Activated T-cell treated with anti-CD3 and anti-CD28 coated beads, Interleukin-2, amount 50 U/mL, for 4 hours (primary cell): ENCODE data around the gene MMEL1. TPM values are rescaled to one million over a fixed set of nuclear protein-coding genes. Genes with fewer than 3 reads are reported as not detected.
A peak's percentile ranks its signal among the peaks of the same experiment; 100 is the strongest.
"Not testable (repeated sequence)": the region's sequence is repeated elsewhere in the genome, so short reads cannot be mapped to it uniquely, and the experiment has no call there.

Source experiments
- ATAC-seq, 2 donors: fragments of 200-7000 bp; cut with Tn5 transposase; one replicate each; pipeline ENCODE4 v1.10.0; 2021
- DNase-seq: peaks from one replicate; pipeline ENCODE4 v3.0.0-alpha.2; 2020
- H3K27me3 Mint-ChIP-seq: one replicate; pipeline ENCODE4 v1.8.0; 2021; ENCODE audit warnings: low read depth, mixed read lengths
- H3K36me3 Mint-ChIP-seq: one replicate; pipeline ENCODE4 v1.8.0; 2022; ENCODE audit warnings: mixed read lengths; ENCODE audit not compliant: insufficient read depth
- H3K4me1 Mint-ChIP-seq: one replicate; pipeline ENCODE4 v1.8.0; 2021; ENCODE audit warnings: low read depth, mixed read lengths
- H3K4me3 Mint-ChIP-seq: one replicate; pipeline ENCODE4 v1.8.0; 2021; ENCODE audit warnings: mild to moderate bottlenecking, moderate library complexity, mixed read lengths
- H3K9me3 Mint-ChIP-seq: one replicate; pipeline ENCODE4 v1.8.0; 2021; ENCODE audit warnings: mixed read lengths
- total RNA-seq, 3 donors: library from RNA; stranded (reverse); gene quantifications; one replicate each; pipeline ENCODE4 v1.2.1, GENCODE V29; 2021

Gene MMEL1
- total RNA-seq, 3 donors from 2014 or later, result 0.61 to 0.68 TPM; not detected in 1

- H3K36me3 Mint-ChIP-seq, DNase-seq, ATAC-seq, H3K9me3 Mint-ChIP-seq, H3K4me3 Mint-ChIP-seq: not testable (repeated sequence)
- Mint-ChIP-seq H3K27me3 (peaks cover 51% of the 10 kb centered on the region), H3K4me1 (peaks cover 12% of the 10 kb centered on the region)
Observed at GRCh38 chr1:2625748-2626147, 7.1 kb downstream of the MMEL1 start.

DNA sequence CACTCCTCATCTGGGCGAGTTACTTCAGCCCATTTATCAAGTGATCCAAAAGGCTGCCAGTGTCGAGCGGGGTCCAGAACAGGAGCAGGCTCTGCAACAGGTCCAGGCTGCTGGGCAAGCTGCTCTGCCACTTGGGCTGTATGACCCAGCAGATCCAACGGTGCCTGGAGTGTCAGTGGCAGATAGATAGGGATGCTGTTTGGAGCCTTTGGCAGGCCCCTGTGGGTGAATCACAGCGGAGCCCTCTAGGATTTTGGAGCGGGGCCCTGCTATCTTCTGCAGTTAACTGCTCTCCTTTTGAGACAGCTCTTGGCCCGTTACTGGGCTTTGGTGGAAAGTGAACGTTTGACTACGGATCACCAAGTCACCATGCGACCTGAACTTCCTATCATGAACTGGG is 7.5 kb downstream of the MMEL1 start:
- H3K4me1 Mint-ChIP-seq, result peaks cover 10% of the 10 kb centered on the region
- H3K36me3 Mint-ChIP-seq, result no peaks in the 10 kb centered on the region
- H3K9me3 Mint-ChIP-seq, result no peaks in the 10 kb centered on the region
- no peak overlapping the region for H3K4me3 Mint-ChIP-seq
- peaks cover 47% of the 10 kb centered on the region for H3K27me3 Mint-ChIP-seq
- ATAC-seq (no peak), DNase-seq (no peak)

GRCh38 chr1:2624735-2625300 is 8.0 kb downstream of the MMEL1 start:
- peaks cover 2% of the 10 kb centered on the region for H3K36me3 Mint-ChIP-seq

GRCh38 chr1:2623571-2624337 is 9.1 kb downstream of the MMEL1 start:
- Mint-ChIP-seq H3K4me1 (peaks cover 8% of the 10 kb centered on the region), H3K36me3 (peaks cover 5% of the 10 kb centered on the region), H3K4me3 (no peak overlapping the region), H3K27me3 (peaks cover 38% of the 10 kb centered on the region), H3K9me3 (peaks cover 6% of the 10 kb centered on the region)
- ATAC-seq (no peak), DNase-seq (no peak)

More at GRCh38 chr1:2624735-2625300, 8.0 kb downstream of the MMEL1 start:
- Mint-ChIP-seq H3K4me3 (no peak overlapping the region), H3K27me3 (peaks cover 42% of the 10 kb centered on the region), H3K9me3 (peaks cover 3% of the 10 kb centered on the region), H3K4me1 (peaks cover 10% of the 10 kb centered on the region)
- ATAC-seq (no peak), DNase-seq (no peak)

GRCh38 chr1:2617971-2618470 is 14.8 kb downstream of the MMEL1 start:
- H3K36me3 Mint-ChIP-seq, result peaks cover 5% of the 10 kb centered on the region

DNA sequence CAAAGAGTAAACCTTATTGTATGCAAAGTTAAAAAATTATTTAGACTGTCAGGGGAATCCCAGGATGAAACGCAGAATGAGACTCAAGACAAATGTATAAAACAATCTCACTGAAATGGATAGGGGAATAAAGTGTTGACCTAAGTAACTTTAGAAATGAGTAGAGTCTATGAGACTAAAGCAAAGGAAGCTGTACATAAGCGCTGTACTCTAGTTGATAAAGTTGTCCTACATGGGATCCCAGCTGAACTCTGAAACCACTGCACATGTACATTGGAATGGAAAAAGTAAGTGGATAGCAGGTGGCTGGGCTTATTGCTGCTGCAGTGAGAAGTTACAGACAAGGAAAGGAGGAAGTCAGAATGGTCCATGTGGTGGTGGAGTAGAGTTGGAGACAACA is 18.7 kb downstream of the MMEL1 start:
- H3K36me3 Mint-ChIP-seq, result no peaks in the 10 kb centered on the region
- peaks cover 10% of the 10 kb centered on the region for H3K27me3 Mint-ChIP-seq
- no peak overlapping the region for H3K4me3 Mint-ChIP-seq
- no peaks in the 10 kb centered on the region for H3K4me1 Mint-ChIP-seq
- no peak for DNase-seq
- ATAC-seq, result no peak
- peaks cover 21% of the 10 kb centered on the region for H3K9me3 Mint-ChIP-seq

More at GRCh38 chr1:2617971-2618470, 14.8 kb downstream of the MMEL1 start:
- DNase-seq (no peak), ATAC-seq (no peak)
- Mint-ChIP-seq H3K4me3 (no peak overlapping the region), H3K27me3 (peaks cover 9% of the 10 kb centered on the region), H3K4me1 (peaks cover 5% of the 10 kb centered on the region), H3K9me3 (peaks cover 28% of the 10 kb centered on the region)

DNA sequence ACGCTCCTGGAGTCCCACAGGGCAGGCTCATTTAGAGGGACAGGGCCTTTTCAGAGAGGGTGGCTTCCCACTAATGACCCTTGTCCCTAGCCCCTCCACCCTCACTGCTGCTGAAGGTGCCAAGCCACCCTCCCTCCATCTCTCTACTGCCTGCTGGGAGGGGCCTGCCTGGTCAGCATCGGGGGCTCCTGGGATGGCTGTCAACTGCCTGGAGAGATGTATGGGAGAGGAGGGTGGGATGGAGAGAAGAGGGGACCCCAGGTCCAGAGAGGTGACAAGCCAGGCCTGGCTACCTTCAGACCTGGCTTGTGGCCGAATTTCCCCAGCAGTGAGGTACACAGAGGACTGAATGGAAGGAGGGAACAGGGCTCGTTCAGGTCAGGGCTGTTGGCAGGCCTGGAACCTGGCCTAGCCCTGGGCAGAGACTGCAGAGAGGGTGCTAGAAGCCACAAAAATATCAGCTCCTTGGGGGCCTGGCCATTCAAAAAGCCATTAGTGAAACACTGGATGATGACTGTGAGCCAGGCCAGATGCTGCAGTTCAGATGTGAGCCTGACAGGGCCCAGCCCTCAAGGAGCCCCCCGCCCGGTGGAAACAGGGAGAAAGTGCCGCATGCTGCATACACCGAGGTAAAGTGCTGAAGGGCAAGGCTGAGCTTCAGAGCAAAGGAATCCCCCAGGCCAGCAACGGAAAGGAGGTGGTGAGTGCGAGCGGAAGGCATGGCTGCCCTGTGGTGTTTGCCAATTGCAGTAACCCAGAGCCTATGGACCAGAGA is 20.0 kb downstream of the MMEL1 start:
- H3K9me3 Mint-ChIP-seq, result peaks cover 21% of the 10 kb centered on the region
- peak; percentile 4 for DNase-seq
- H3K4me3 Mint-ChIP-seq, result no peak overlapping the region
- H3K27me3 Mint-ChIP-seq, result peaks cover 10% of the 10 kb centered on the region
- H3K4me1 Mint-ChIP-seq, result no peaks in the 10 kb centered on the region
- ATAC-seq, result no peak
- no peaks in the 10 kb centered on the region for H3K36me3 Mint-ChIP-seq

DNA sequence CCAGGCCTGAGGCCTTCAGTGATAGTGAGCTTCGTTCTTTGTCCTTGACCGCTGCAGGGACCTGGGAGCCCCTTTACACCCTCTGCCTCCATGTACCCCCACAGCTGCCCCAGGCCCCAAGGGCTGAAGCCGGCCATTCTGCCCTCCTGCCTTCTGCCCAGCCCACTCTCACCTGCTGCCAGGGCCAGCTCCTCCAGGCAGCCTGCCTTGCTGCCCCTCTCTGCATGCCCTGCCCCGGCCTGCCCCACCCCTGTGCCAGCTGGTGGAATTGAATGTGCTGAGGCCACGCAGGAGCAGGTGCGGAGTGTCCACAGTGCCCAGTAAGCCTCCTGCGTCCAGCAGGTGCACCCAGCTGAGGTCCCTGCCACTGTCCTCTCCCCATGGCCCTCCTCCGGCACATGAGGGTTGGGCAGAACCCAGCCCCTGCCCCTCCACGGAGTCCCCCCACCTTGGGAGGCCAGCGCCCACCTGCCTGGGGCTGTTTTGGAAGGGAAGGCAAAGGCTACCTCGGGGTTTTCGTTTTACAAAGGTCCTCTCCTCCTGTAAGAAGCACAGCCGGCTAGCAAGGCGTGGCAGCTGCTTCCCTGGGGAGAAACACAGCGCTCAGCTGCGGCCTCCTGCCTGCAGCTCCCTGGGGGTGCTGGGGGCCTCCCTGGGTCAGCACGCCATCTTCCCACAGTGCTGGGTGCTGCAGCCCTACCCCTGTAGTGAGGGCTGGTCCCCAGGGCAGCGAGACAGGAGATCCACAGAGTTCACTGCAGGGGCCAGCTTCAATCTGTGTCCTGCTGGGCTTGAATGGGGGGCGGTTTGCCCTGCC is 21.0 kb downstream of the MMEL1 start:
- no peak for ATAC-seq
- Mint-ChIP-seq H3K9me3 (peaks cover 21% of the 10 kb centered on the region), H3K4me3 (no peak overlapping the region), H3K27me3 (peaks cover 8% of the 10 kb centered on the region), H3K4me1 (no peaks in the 10 kb centered on the region), H3K36me3 (no peaks in the 10 kb centered on the region)
- no peak for DNase-seq

GRCh38 chr1:2611031-2611501 is 21.8 kb downstream of the MMEL1 start:
- H3K4me3 Mint-ChIP-seq, result no peak overlapping the region
- H3K27me3 Mint-ChIP-seq, result peaks cover 4% of the 10 kb centered on the region
- no peaks in the 10 kb centered on the region for H3K36me3 Mint-ChIP-seq
- H3K9me3 Mint-ChIP-seq, result peaks cover 17% of the 10 kb centered on the region
- H3K4me1 Mint-ChIP-seq, result no peaks in the 10 kb centered on the region
- ATAC-seq (peak in 1 of 2 donors; percentile 59), DNase-seq (peak; percentile 5)

GRCh38 chr1:2610036-2610959 is 22.5 kb downstream of the MMEL1 start:
- no peak overlapping the region for H3K4me3 Mint-ChIP-seq
- H3K36me3 Mint-ChIP-seq, result no peaks in the 10 kb centered on the region
- DNase-seq, result no peak
- H3K9me3 Mint-ChIP-seq, result peaks cover 11% of the 10 kb centered on the region
- no peaks in the 10 kb centered on the region for H3K4me1 Mint-ChIP-seq
- H3K27me3 Mint-ChIP-seq, result peaks cover 4% of the 10 kb centered on the region
- ATAC-seq, result no peak

GRCh38 chr1:2609319-2610035 is 23.3 kb downstream of the MMEL1 start:
- Mint-ChIP-seq H3K4me1 (no peaks in the 10 kb centered on the region), H3K9me3 (peaks cover 9% of the 10 kb centered on the region), H3K36me3 (no peaks in the 10 kb centered on the region), H3K27me3 (peaks cover 4% of the 10 kb centered on the region), H3K4me3 (no peak overlapping the region)
- no peak for DNase-seq
- no peak for ATAC-seq

- Mint-ChIP-seq H3K36me3 (no peaks in the 10 kb centered on the region), H3K4me1 (no peaks in the 10 kb centered on the region), H3K4me3 (no peak overlapping the region), H3K27me3 (peaks cover 2% of the 10 kb centered on the region), H3K9me3 (no peaks in the 10 kb centered on the region)
- DNase-seq (no peak), ATAC-seq (no peak)
Observed at GRCh38 chr1:2607641-2608091, 25.1 kb downstream of the MMEL1 start.
